ENCODE data around the gene CMTM3.

The CMTM3 gene

GRCh38 chr16:66651965-66652364 is 47.5 kb downstream of the CMTM3 start:
- H3K36me3 ChIP-seq = no peaks in the 10 kb centered on the region
- H3K27ac ChIP-seq = peak overlapping the region; percentile 80
- H3K4me3 ChIP-seq (ENCODE audit: low read depth in 1 of 2, low read length in 1 of 2) = peak overlapping the region in 1 of 2 experiments; percentile 9
- TF ChIP-seq CTCF (IDR thresholded peaks at IDR 0.05) = no peak
- no peaks in the 10 kb centered on the region for H3K27me3 ChIP-seq
- no peaks in the 10 kb centered on the region for H3K9me3 ChIP-seq
- H3K4me1 ChIP-seq (ENCODE audit: control insufficient read depth in 1 of 2, insufficient read depth in 1 of 2, low read depth in 1 of 2, low read length in 1 of 2) = peaks cover 43 to 46% of the 10 kb centered on the region in 2 experiments

DNA sequence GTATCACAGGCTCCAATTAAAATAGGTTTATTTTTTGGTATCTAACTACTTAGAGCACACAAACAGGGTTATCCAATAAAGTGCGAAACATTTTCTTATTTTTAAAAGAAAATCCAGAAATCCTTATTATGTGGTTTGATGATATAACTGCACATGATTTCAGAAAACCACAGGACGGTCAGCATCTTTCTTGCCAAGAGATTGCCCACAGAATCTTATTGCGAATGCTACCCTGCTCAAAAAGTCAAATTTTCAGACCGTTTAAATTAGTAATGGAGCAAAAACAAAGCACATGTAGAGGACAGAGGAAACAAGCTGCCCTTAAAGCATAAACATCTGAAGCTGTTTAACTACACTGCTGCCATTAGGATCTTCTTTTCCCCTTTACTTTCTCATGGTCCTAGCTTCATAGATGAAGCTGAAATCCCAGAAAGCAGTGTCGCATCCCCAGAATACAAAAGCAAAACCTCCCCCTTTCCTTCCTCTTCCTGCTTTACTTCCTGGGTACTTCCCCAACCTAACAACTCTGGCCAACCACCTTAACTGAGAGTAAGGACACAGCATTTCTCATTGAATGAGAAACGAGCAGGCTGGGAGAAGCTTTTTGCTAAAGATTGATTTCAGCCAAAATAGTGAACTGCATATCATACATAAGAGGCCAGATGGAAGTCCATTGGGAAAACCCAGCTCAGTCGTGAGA is 48.3 kb downstream of the CMTM3 start:
- H3K4me3 ChIP-seq (ENCODE audit: low read depth in 1 of 2, low read length in 1 of 2) = no peak overlapping the region
- H3K27ac ChIP-seq = peak overlapping the region; percentile 80
- TF ChIP-seq CTCF (IDR thresholded peaks at IDR 0.05) = no peak
- H3K27me3 ChIP-seq = no peaks in the 10 kb centered on the region
- peaks cover 43 to 46% of the 10 kb centered on the region in 2 experiments for H3K4me1 ChIP-seq (ENCODE audit: control insufficient read depth in 1 of 2, insufficient read depth in 1 of 2, low read depth in 1 of 2, low read length in 1 of 2)
- no peaks in the 10 kb centered on the region for H3K36me3 ChIP-seq
- no peaks in the 10 kb centered on the region for H3K9me3 ChIP-seq

- H3K36me3 ChIP-seq = no peaks in the 10 kb centered on the region
- peak overlapping the region; percentile 80 for H3K27ac ChIP-seq
- H3K9me3 ChIP-seq = no peaks in the 10 kb centered on the region
- peaks cover 43 to 46% of the 10 kb centered on the region in 2 experiments for H3K4me1 ChIP-seq (ENCODE audit: control insufficient read depth in 1 of 2, insufficient read depth in 1 of 2, low read depth in 1 of 2, low read length in 1 of 2)
- no peaks in the 10 kb centered on the region for H3K27me3 ChIP-seq
- H3K4me3 ChIP-seq (ENCODE audit: low read depth in 1 of 2, low read length in 1 of 2) = peak overlapping the region in 1 of 2 experiments; percentile 11
- no peak for TF ChIP-seq CTCF (IDR thresholded peaks at IDR 0.05)
These were observed 49.3 kb downstream of the CMTM3 start for GRCh38 chr16:66653581-66654350.

- no peak overlapping the region for H3K27ac ChIP-seq
These were observed 52.0 kb downstream of the CMTM3 start for GRCh38 chr16:66656547-66656946.

More at GRCh38 chr16:66656547-66656946, 52.0 kb downstream of the CMTM3 start:
- Histone ChIP-seq H3K27me3 (no peaks in the 10 kb centered on the region), H3K4me1 (ENCODE audit: control insufficient read depth in 1 of 2, insufficient read depth in 1 of 2, low read depth in 1 of 2, low read length in 1 of 2) (peaks cover 42 to 45% of the 10 kb centered on the region in 2 experiments), H3K9me3 (no peaks in the 10 kb centered on the region), H3K4me3 (ENCODE audit: low read depth in 1 of 2, low read length in 1 of 2) (no peak overlapping the region), H3K36me3 (no peaks in the 10 kb centered on the region)
- TF ChIP-seq CTCF (IDR thresholded peaks at IDR 0.05) = no peak

Data from neutrophil (primary cell).